Measurements from ENCODE around the gene TRABD2A.

DNA sequence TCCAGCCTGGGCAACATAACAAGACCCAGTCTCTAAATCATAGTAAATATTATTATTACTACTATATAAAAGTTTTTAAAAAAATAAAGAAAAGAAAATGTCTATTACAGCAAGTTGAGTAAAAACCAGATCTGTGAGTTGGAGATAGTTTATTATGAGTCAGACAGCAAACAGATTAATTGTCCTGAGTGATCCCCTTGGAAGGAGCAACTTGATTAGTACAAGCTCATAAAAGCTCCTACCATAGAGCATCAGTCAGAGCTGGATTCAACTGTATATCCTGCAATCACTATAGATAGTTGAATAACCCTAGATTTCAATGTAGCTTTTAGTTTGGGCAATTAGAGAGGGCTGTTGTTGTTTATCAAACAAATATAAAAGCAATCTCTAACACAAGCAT lies 84.1 kb downstream of the TRABD2A start:
- TF ChIP-seq POLR2A (IDR thresholded peaks at IDR 0.05), result no peak
- TF ChIP-seq, protein P1, sequence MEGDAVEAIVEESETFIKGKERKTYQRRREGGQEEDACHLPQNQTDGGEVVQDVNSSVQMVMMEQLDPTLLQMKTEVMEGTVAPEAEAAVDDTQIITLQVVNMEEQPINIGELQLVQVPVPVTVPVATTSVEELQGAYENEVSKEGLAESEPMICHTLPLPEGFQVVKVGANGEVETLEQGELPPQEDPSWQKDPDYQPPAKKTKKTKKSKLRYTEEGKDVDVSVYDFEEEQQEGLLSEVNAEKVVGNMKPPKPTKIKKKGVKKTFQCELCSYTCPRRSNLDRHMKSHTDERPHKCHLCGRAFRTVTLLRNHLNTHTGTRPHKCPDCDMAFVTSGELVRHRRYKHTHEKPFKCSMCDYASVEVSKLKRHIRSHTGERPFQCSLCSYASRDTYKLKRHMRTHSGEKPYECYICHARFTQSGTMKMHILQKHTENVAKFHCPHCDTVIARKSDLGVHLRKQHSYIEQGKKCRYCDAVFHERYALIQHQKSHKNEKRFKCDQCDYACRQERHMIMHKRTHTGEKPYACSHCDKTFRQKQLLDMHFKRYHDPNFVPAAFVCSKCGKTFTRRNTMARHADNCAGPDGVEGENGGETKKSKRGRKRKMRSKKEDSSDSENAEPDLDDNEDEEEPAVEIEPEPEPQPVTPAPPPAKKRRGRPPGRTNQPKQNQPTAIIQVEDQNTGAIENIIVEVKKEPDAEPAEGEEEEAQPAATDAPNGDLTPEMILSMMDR (IDR thresholded peaks at IDR 0.05), result no peak

Data from body of pancreas (tissue), 4 donors.